Stimulated activated CD4-positive, alpha-beta T cell treated with anti-CD3 and anti-CD28 coated beads, Interleukin-15, amount 100 ng/mL, for 48 hours (primary cell): ENCODE measurements around the gene C22orf23.
"Not testable (repeated sequence)": the region's sequence is repeated elsewhere in the genome, so short reads cannot be mapped to it uniquely, and the experiment has no call there.

Experiments
- DNase-seq, 2 donors: peaks; one replicate each; pipeline ENCODE4 v3.0.0-alpha.2; 2020; ENCODE audit warnings: low read depth in 2 of 2

Gene C22orf23

DNA sequence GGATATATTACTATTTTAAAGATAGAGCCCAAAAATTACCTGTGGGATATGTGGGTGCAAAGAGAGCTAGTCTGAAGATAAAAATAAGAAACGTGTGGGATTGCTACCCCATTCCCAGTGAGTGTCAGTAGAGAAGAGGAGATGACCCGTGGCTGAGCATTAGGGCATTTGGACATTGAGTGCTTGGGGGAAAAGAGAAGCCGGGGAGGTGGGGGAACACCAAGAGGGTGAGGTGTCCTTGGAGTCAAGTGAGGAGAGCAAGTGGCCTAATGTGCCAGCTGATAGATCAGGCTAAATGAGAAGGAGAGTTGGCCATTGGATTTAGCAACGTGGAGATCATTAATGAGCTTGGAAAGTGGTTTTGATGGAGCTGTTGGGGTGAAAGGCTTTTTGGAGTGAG lies 1.3 kb upstream of the C22orf23 start:
- DNase-seq = no peak

DNA sequence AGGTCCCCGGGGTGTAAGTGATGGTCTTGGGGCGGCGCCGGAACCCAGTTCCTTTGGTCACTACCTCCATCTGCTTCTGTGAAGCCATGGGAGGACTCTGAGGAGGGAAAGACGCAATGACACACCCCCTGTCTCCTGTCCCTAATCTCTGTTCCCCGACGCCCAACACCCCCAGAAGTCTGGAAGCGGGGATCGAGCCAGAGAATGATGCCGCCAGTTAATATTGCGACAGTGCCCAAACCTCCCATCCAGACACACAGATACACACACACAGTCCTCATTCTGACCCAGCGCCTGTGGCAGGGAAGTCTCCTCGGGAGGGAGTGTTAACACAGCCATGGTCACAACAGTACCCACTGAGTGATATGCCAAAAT lies 352 bp downstream of the C22orf23 start:
- no peak for DNase-seq

DNA sequence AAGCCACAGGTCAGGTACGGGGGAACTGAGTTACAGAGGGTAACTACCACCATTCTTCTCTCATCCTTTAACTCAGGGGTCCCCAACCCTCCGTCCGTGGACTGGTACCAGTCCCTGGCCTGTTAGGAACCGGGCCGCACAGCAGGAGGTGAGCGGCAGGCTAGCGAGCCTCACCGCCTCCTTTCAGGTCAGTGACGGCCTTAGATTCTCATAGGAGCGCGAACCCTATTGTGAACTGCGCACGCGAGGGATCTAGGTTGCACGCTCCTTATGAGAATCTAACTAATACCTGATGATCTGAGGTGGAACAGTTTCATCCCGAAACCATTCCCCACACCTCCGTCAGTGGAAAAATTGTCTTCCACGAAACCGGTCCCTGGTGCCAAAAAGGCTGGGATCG lies 772 bp downstream of the C22orf23 start:
- DNase-seq = not testable (repeated sequence)

DNA sequence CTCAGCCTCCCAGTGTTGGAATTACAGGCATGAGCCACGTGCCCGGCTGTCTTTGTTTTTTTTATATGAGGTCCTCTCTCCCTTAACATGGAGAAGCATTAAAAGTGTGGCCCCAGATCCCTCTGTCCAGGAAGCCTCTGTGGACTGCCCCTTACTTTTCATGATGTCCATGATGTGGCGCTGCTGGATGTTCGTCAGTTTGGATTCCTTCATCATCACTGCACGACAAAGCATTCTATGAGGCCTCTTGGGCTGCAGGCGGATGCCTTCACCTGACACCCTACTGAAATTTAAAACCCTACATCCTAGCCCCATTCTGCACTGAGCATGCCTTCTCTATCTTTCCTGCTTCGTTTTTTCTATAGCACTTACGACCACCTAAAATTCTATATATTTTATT lies 2.1 kb downstream of the C22orf23 start:
- DNase-seq = no peak

DNA sequence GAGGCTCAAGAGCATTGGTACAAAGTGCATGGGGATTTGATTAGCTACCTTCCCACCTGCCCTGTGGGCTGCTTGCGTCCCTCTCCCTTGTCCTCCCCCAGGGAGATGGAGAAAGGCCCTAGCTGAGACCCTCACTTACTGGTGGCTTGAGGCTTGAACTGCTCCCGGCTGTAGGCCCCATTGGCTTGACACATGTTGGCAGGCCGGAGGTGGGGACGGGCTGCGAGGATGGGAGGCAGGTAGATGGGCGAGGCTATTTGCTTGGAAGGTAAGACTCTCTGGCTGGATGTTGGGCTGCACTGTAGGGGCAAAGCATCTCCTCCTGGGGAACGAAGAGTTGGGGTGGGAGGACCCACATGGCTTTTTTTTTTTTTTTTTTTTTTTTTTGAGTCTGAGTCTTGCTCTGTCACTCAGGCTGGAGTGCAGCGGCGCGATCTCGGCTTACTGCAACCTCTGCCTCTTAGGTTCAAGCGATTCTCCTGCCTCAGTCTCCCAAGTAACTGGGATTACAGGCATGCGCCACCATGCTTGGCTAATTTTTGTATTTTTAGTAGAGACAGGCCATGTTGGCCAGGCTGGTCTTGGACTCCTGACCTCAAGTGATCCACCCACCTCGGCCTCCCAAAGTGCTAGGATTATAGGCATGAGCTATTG lies 6.1 kb downstream of the C22orf23 start:
- DNase-seq = not testable (repeated sequence)

DNA sequence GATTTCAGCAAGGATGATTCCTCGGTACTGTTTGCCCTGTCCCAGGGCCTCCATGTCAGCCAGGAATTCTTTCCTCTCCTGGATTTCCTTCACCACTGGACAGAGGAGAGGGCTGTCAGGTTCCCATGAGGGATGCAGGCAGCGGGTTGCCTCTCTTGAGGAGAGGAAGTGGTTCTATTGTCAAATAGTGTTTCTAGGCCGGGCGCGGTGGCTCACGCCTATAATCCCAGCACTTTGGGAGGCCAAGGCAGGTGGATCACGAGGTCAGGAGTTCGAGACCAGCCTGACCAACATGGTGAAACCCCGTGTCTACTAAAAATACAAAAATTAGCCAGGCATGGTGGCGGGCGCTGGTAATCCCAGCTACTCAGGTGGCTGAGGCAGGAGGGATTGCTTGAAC lies 9.0 kb downstream of the C22orf23 start:
- DNase-seq = not testable (repeated sequence)

DNA sequence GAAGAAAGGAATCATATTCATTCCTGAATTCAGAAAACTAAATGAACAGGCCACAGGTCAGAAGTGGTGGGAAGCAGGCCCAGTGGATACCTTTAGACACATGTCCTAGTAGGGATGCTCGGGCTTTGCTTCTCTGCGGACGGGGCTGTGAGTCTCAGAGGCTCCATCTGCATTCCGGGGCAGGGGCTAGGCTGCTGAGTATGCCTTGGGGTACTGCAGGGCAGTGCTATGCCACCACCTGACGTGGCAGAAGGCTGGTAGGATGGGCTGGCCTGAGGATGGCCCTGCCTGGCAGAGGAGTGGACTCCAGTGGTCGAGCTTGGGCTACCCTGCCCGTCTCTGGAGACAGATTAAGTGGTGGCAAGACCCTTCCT lies 9.6 kb downstream of the C22orf23 start:
- DNase-seq = no peak

DNA sequence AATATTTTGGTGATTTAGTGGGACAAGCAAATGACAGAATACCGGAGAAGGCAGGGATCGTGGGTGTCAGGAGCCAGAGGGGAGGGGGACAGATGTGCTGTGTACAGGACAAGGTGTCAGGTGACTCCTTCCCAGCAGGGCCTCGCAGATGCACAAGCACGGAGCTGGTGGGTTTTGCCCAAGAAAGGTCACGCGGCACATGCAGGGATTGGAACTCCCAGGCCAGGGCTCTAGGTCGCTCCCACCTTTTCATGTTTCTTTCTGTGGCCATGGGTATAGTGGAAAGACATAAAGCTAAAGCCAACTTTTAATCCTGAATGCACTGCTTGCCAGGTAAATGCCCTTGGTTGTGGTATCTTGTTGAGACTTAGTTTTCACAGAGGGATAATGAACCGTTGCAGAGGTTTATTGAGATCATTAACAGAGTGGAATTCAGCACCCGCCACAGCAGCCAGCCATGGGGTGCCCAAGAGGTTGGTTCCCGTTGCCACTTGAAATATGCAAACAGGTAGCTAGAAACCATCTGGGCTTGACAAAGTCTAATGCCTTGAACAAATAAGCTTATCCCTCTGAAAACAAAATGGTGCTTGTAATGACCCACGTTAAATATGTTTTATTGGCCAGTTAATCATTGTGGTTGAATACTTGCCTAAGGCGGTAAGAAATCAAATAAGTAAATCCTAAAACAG lies 10.1 kb downstream of the C22orf23 start:
- no peak for DNase-seq

DNA sequence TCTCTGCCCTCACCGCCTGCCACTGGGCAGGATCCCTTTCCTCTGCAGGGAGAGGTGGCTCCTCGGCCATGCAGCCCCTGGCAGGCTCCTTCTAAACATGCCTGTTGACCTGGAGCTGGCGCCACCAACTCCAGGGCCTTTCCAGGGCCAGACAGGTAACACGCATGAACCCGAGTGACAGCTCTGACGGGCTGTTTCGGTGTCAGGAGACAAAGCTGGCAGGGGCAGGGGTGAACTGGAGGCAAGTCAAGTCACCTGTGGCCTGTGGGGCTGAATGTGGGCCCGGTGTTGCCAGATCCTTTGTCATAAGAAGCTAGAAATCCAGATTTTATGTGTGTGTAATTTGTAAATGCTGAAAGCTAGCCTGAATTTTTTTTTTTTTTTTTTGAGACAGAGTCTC lies 11.3 kb downstream of the C22orf23 start:
- DNase-seq = no peak

DNA sequence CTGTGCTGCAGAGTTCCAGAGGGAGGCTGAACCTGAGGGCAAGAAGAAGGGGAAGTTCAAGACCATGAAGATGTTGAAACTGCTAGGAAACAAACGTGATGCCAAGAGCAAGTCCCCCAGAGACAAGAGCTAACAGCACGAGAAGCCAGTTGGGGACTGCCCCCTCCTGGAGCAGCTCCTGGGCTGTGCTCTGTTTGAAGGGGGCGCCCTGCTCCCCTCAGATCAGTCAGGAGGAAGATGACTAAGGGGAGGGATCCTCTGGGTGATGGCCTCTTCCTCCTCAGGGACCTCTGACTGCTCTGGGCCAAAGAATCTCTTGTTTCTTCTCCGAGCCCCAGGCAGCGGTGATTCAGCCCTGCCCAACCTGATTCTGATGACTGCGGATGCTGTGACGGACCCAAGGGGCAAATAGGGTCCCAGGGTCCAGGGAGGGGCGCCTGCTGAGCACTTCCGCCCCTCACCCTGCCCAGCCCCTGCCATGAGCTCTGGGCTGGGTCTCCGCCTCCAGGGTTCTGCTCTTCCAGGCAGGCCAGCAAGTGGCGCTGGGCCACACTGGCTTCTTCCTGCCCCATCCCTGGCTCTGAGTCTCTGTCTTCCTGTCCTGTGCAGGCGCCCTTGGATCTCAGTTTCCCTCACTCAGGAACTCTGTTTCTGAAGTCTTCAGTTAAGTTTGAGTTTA lies 12.6 kb downstream of the C22orf23 start:
- no peak for DNase-seq

DNA sequence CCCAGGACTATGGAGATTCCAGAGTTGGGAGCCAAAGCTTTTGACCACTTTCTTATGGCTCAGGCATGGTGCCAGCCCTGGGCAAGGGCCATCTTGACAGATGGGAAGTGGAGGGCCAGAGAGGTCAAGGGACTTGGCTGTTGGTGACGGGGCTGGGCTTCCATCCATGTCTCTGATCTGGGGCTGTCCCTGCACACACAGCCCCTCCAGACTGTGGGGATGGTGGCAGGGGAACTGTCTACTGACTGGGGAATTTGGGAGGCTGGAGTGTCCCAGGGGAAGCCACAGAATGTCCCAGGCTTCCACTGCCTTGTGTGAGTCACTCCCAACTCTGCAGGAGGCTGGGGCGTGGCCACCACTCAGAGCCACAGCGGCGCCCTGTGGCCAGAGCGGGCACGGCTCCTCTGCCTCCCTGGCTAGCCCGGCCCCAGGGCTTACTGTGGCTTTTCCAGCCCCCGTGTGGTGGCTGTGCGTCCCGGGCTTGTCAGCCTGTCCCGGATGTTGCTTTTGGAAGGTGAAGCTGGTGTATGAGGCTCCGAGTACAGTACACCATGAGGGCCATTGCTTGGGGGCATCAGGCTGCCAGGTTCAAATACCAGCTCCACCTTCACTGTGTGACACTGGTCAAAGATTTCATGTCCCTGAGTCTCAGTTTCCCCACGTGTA lies 19.6 kb downstream of the C22orf23 start:
- peak; percentile 72 to 87 for DNase-seq

DNA sequence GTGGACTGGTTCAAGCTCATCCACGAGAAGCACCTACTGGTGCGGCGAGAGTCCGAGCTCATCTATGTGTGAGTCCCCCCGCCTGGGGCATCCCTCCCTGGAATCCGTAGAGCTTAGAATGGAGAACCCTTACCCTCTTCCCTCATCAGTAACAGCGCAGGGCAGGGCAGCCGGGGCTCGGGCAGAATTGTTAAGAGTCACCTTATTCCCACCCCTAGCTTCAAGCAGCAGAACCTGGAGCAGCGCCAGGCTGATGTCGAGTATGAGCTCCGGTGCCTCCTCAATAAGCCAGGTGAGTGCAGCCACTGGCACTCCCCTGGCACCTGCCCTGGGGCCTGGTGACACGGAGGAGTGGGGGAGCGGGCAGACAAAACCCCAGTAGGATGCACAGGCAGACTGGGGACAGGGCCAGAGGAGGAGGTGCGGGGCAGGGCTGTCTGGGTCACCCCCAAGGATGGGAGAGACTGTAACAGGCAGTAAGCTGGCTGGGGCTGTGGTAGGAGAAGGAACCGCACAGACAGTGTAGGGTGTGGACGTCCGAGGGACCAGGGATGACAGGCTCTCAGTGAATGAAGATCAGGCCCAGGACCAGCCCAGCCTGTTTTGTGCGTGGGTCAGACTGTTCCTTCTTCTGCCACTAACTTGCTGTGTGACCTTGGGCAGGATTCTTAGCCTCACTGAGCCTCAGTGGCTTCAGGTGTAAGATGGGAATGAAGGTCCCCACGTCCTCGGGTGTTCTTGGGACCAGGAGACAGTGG lies 20.4 kb downstream of the C22orf23 start:
- no peak for DNase-seq

DNA sequence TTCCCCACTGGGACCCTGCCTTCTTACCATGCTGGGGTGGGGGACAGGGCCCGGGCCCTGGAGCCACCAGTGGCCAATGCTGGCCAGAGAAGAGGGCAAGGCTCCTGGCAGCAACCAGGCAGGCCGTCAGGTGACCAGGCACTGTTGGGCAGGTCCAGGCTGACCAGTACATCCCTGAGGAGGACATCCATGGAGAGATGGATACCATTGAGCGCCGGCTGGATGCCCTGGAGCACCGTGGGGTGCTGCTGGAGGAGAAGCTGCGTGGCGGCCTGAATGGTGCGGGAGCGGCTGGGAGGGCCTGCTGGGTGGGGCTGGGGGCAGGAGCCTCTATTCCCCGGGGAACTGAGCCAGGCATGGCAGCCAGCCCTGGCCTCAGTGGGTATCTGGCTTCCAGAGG lies 21.0 kb downstream of the C22orf23 start:
- no peak for DNase-seq

DNA sequence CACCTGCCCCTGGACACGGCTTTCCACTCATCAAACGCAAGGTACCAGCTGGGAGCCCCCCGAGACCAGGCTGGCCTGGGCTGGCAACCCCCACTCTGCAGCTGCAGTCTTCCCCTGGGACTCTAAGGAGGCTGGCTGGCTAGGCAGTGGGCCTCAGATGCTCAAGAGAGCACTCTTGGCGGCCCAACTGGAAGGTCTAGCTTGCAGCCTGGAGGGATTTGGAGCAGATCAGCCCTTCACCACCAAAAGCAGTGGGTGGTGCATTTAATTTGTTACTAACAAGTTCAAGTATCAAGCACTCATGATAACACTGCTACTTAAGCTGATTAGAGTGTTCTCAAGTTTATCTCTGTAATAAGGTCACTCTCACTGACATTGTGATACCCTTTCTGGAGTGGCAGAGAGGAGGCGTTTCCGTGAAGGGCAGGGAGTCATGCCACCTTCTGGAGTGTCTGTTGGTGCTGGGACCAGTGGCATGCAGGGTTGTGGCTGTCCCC lies 21.5 kb downstream of the C22orf23 start:
- DNase-seq = no peak

DNA sequence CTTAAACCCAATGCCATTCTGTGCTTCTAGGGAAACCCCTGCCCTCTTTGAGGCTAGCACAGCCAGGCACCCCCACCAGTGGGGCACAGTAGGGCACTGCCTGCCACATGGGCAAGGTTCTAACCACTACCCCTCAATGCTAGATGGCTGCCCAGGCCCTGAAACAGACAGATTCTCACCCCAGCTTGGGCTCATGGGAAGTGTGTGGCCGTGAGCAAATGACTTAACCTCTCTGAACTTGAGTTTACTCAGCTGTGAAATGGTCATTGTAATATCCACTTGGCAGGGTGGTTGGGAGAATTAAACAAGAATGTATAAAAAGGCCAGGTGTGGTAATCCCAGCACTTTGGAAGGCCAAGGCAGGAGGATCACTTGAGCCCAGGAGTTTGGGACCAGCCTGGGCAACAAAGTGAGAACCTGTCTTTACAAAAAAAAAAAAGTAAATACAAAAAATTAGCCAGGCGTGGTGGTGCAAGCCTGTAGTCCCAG lies 22.4 kb downstream of the C22orf23 start:
- DNase-seq = no peak

DNA sequence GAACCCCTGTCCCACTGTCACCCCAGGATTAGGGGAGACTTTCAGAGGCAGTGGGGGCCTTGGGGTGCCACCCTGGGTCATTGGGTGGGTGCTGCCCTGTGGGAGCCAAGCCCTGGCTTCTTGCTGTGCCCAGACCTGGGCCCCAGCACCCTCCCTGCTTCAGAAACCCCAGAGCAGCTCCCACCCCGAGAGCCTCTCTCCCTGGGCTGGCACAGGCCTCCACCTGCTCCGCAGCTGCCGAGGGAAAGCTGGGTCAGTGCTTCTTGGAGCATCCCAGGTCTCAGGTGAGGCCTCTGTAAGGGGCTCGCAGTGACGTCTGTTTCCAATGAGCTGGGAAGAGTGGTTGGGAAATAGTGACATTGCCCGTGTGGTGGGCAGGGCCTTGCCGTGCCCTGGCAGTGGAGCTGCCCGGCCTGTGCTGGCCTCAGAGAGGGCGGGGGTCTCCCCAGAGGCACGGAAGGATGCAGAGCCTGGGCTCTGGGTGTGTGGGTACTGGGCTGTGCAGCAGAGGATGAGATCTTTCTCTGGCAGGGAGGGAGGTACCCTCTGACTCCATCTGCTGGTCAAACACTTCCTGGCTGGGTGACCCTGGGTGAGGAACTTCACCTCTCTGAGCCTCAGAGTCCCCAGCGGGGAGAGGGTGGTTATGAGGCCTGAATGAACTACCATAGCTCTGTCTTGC lies 23.0 kb downstream of the C22orf23 start:
- DNase-seq = no peak

DNA sequence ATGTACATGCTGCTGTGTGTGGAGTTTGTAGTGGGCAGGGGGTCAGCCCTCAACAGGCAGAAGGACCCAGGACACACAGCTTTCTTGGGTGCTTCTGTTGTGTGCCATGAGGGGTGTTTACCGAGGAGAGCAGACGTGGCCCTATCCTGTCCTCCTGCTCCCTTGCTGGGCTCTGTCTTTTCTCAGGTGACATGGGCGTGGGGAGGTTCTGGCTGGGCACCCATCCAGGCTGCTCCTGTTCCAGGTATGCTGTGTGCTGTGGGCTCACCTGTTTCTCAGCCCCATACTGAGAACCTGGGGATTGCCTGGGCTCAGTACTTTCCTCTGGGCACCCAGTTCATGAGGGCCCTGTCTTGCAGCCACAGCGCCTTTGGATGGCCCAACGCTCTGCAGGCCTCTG lies 24.0 kb downstream of the C22orf23 start:
- no peak for DNase-seq

DNA sequence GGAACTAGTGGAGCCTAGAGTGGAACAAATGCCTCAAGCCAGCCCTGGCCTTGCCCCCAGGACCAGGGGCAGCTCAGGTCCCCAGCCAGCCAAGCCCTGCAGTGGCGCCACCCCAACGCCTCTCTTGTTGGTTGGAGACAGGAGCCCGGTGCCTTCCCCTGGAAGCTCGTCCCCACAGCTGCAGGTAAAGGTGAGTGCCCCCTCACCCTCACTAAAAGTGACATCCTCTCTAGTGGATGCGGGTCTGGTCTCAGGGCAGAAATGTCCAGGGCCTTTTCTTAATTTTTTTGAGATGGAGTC lies 25.8 kb downstream of the C22orf23 start:
- no peak for DNase-seq

DNA sequence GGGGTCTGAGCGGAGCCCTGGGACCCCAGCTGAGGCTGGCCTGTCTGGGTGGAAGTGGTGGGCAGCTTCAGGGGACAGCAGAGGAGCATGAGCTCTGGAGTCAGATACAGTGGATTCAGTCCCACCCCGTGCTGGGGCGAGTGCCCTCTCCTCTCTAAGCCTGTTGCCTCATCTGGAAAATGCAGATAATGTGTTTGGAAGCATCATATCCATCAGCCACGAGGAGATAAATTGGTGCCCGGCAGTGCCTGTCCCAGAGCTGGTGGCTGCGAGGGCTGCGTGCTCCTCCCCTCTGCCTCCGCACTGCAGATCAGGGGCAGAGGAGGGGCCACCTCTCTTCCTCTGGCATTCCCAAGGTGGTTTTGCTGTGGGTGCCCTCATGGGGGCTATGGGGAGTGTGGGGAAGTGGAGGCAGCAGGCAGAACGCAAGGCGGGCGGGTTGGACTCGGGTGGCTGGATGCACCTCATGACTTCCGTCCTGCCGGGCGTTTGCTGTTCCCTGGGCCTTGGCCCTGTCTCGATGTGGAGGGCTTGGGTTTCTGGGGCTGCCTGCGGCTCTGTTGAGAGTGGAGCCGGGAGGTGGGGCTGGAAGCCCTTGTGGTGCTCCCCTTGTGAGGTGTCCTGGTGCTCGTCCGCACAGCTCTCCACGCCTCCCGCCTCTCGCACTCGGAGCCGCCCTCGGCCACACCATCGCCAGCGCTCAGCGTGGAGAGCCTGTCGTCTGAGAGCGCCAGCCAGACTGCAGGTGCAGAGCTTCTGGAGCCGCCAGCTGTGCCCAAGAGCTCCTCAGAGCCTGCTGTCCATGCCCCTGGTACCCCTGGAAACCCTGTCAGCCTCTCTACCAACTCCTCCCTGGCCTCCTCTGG lies 26.4 kb downstream of the C22orf23 start:
- no peak for DNase-seq

DNA sequence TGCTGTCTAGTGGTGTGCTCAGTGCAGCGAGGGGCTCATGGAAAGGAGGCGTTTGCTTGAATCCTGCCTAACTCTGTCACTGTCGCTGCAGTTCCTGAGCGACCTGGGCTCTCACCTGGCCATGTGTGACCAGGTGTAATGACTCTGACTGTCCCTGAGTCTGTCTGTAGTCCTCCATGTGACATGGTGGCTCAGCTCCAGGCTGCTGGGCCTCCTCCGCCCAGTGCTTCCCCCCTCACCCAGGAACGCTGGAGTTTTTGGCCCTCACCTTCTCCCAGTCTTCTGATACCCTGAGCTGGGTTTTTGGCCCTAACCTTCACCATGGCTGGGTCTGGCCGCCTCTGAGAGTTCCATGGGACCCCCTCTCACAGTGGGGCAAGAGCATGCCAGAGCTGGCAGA lies 27.0 kb downstream of the C22orf23 start:
- no peak for DNase-seq
